Fibroblast of mammary gland (primary cell): ENCODE results near the gene SH3BP4.

Experiments
- DNase-seq: peaks from one replicate; pipeline ENCODE4 v3.0.0-alpha.2; 2010; ENCODE audit warnings: low read depth
- H3K4me3 ChIP-seq: 2 replicates; pipeline ENCODE4 v1.5.1; 2011; ENCODE audit warnings: low read depth, mild to moderate bottlenecking, low read length, moderate library complexity; ENCODE audit not compliant: control insufficient read depth
- CTCF ChIP-seq: conservative IDR thresholded peaks from 2 replicates; pipeline ENCODE4 v1.5.1; 2011; ENCODE audit warnings: low read depth, low read length, inconsistent platforms; ENCODE audit not compliant: control insufficient read depth, insufficient read depth

Gene SH3BP4

GRCh38 chr2:235098269-235098668 is 146.5 kb downstream of the SH3BP4 start:
- no peak overlapping the region for H3K4me3 ChIP-seq
- no peak for TF ChIP-seq CTCF
- no peak for DNase-seq

- H3K4me3 ChIP-seq: no peak overlapping the region
- no peak for DNase-seq
- TF ChIP-seq CTCF: no peak
These were observed 147.1 kb downstream of the SH3BP4 start for GRCh38 chr2:235098736-235099494.

DNA sequence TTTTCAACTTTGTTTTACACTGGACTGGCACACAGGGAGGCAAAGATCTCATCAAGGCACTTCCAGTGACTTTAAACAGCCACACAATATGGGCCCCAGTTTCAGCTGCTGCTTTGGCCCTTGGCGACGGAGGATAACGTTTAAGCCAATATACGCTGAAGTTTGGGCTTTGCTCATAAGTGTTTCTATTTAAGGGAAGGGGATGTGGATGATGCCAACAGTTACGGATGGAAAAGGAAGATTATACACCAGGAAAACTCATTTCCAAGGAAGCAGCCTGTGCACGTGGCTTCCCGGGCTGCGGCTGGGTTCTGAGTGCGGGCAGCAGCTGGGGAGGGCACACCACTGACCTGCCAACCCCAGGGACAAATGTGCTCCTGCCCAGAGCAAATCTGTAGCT is 151.1 kb downstream of the SH3BP4 start:
- no peak for TF ChIP-seq CTCF
- H3K4me3 ChIP-seq: no peak overlapping the region
- DNase-seq: no peak
